ENCODE results near the gene STK36.

DNA sequence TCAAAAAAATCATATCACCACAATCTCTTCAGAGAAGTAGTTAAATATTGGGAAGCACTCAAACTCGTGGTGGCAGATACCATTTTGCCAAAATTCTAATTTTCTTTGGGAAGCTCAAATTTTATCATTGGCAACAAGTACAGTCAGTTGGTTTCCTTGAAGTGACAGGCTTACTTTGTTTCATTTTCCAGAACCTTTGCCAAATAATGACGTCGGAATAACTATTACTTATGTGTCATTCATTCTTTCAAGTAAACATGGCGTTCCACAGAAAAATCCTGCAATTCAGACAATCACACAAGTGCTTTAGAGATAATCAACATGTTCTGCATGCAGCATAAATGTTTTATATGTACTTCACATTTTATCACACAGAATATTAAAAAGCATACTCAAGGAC lies 44.2 kb downstream of the STK36 start:
- TF ChIP-seq EZH2 (IDR thresholded peaks at IDR 0.05) (no peak), POLR2AphosphoS5 (IDR thresholded peaks at IDR 0.05; ENCODE audit: borderline replicate concordance, low read depth, low read length) (no peak), FOXP2 (optimal IDR thresholded peaks at IDR 0.05; ENCODE audit: control extremely low read depth, extremely low read length, insufficient read depth) (no peak)
